ENCODE measurements around the gene FBP1.
"Not testable (repeated sequence)": the region's sequence is repeated elsewhere in the genome, so short reads cannot be mapped to it uniquely, and the experiment has no call there.

Gene FBP1

GRCh38 chr9:94577036-94577435 lies 62.3 kb downstream of the FBP1 start:
- no peak for DNase-seq

GRCh38 chr9:94576131-94576530 lies 63.2 kb downstream of the FBP1 start:
- DNase-seq, result no peak

- DNase-seq, result no peak
Observed at GRCh38 chr9:94568972-94569712, 70.2 kb downstream of the FBP1 start.

- DNase-seq, result no peak
Observed at GRCh38 chr9:94568250-94568889, 70.9 kb downstream of the FBP1 start.

GRCh38 chr9:94567271-94567670 lies 72.0 kb downstream of the FBP1 start:
- DNase-seq, result no peak

GRCh38 chr9:94566550-94566949 lies 72.8 kb downstream of the FBP1 start:
- no peak for DNase-seq

- not testable (repeated sequence) for DNase-seq
Observed at GRCh38 chr9:94564279-94564678, 75.0 kb downstream of the FBP1 start.

GRCh38 chr9:94563548-94563947 lies 75.8 kb downstream of the FBP1 start:
- DNase-seq, result no peak

GRCh38 chr9:94560237-94560636 lies 79.1 kb downstream of the FBP1 start:
- no peak for DNase-seq

- DNase-seq, result no peak
Observed at GRCh38 chr9:94557376-94557775, 81.9 kb downstream of the FBP1 start.

GRCh38 chr9:94554439-94555331 lies 84.6 kb downstream of the FBP1 start, which contains the start of gene PCAT7:
TSS of gene PCAT7 (plus strand) at chr9:94555083.
- DNase-seq, result peak; percentile 3

GRCh38 chr9:94554078-94554438 lies 85.3 kb downstream of the FBP1 start:
- DNase-seq, result no peak
